ENCODE data around the gene HHAT.

- TF ChIP-seq POLR2A (IDR thresholded peaks at IDR 0.05): no peak
- no peak for TF ChIP-seq EP300 (IDR thresholded peaks at IDR 0.05)
These were observed 48.5 kb upstream of the HHAT start for GRCh38 chr1:210280221-210280620.
